ENCODE data around the gene PRAMEF27. TPM values are rescaled to one million over a fixed set of nuclear protein-coding genes. Genes with fewer than 3 reads are reported as not detected.
"Not testable (repeated sequence)": the region's sequence is repeated elsewhere in the genome, so short reads cannot be mapped to it uniquely, and the experiment has no call there.

Gene PRAMEF27
- total RNA-seq (not detected), polyA plus RNA-seq (not detected)

DNA sequence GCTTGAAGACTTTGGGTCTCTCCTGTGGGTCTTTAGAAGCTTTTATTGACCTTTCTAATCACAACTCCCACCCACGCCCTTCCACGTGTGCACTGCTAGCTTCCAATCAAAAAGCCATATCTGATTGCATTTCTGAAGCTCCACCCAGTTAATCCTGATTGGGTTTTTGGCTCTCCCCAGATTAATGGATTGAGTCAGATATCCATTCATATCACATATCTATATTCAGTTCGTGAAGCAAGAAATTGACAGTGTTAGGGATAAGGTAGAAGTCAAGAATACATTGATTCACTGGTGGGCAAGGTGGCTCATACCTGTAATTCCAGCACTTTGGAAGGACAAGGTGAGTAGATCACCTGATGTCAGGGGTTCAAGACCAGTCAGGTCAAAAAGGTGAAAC is at the start of gene PRAMEF27:
Gene PRAMEF27, minus strand, starts transcription at position 101 of the 400 bp plus-strand sequence. CDS start 2,916 bp downstream, outside the sequence.
- WGBS: 76% methylated on average over 3 of the region's 3 CpGs
- DNase-seq (ENCODE audit: extremely low spot score); H3K4me1 ChIP-seq (ENCODE audit: insufficient read depth); H3K4me3 ChIP-seq (ENCODE audit: low read depth, low read length); H3K27ac ChIP-seq (ENCODE audit: low read depth); H3K36me3 ChIP-seq (ENCODE audit: insufficient read depth): not testable (repeated sequence)

DNA sequence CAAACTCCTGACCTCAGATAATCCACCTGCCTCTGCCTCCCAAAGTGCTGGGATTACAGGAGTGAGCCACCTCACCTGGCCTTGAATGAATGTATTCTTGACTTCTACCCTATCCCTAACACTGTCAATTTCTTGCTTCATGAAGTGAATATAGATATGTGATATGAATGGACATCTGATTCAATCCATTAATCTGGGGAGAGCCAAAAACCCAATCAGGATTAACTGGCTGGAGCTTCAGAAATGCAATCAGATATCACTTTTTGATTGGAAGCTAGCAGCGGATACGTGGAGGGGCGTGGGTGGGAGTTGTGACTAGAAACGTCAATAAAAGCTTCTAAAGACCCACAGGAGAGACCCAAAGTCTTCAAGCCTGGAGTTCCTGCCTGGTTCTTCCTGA is 14.1 kb upstream of the PRAMEF27 start, which contains the start of gene PRAMEF25:
Gene PRAMEF25, plus strand, starts transcription at position 301 of the 400 bp plus-strand sequence. CDS start 2,920 bp downstream, outside the sequence.
- no CpG with 5 or more reads among the region's 4 CpGs for WGBS
- not testable (repeated sequence) for H3K36me3 ChIP-seq (ENCODE audit: insufficient read depth); H3K4me3 ChIP-seq (ENCODE audit: low read depth, low read length)

DNA sequence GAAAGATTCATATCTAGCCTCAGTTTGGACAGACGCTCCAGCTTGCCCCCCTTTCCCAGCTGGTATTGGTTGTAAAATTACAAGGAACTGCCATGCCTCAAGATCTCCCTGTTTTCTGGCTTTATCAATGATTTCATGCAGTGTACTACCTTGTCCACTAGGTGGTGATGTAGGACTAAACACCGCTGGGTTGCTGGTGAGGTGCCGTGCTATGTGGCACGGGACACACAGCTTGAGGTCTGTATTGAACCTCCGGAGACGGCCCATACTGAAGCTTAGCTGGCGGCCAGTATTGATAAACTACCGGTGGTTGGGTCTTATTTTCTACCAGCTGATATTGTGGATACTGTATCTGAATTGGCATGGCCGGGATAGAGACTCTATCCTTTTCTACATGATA is 36.5 kb downstream of the PRAMEF27 start:
- not testable (repeated sequence) for H3K27ac ChIP-seq (ENCODE audit: low read depth); DNase-seq (ENCODE audit: extremely low spot score); H3K4me3 ChIP-seq (ENCODE audit: low read depth, low read length); H3K4me1 ChIP-seq (ENCODE audit: insufficient read depth); H3K36me3 ChIP-seq (ENCODE audit: insufficient read depth)
- WGBS: 33% methylated on average over 6 of the region's 9 CpGs

More for the DNA sequence above, 14.1 kb upstream of the PRAMEF27 start, which contains the start of gene PRAMEF25:
- not testable (repeated sequence) for H3K4me1 ChIP-seq (ENCODE audit: insufficient read depth); H3K27ac ChIP-seq (ENCODE audit: low read depth); DNase-seq (ENCODE audit: extremely low spot score)

- no CpG with 5 or more reads among the region's 7 CpGs for WGBS
- H3K4me3 ChIP-seq (ENCODE audit: low read depth, low read length); DNase-seq (ENCODE audit: extremely low spot score); H3K4me1 ChIP-seq (ENCODE audit: insufficient read depth); H3K27ac ChIP-seq (ENCODE audit: low read depth); H3K36me3 ChIP-seq (ENCODE audit: insufficient read depth): not testable (repeated sequence)
Observed at GRCh38 chr1:13011932-13012331, 44.4 kb downstream of the PRAMEF27 start.

DNA sequence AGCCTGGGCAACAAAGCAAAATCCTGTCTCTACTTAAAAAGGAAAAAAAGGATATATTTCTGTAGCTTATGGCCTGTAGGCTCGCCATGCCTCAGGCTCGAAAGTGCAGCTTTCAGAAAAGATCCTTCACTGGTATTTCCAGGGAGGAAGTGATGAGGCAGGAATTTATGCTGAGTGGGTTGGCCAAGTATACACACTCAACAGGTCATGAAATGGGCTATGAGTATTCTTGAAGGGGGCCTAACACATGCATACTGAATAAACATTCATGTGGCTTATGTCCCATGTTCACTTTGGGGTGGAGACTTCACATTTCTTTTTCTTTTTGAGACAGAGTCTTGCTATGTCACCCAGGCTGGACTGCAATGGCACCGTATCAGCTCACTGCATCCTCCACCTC is 47.0 kb downstream of the PRAMEF27 start:
- not testable (repeated sequence) for DNase-seq (ENCODE audit: extremely low spot score); H3K36me3 ChIP-seq (ENCODE audit: insufficient read depth); H3K27ac ChIP-seq (ENCODE audit: low read depth); H3K4me1 ChIP-seq (ENCODE audit: insufficient read depth); H3K4me3 ChIP-seq (ENCODE audit: low read depth, low read length)
- WGBS: no CpG with 5 or more reads among the region's 3 CpGs

DNA sequence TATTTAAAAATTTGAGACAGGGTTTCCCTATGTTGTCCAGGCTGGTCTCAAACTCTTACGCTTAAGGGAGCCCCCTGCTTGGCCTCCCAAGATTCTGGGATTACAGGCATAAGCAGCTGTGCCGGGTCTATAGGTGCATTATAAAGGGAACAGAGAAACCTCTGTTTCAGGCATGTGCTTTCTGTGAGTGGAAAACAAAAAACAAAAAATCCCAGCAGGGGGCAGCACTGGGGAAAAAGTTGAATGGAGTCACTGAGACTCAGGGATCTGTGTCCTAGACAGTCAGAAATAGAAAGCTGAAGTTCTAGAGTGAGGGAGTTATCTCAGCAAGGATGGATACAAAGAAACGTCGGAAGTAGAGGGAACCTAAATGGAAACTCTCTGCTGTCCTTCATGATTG is 50.6 kb downstream of the PRAMEF27 start:
- not testable (repeated sequence) for H3K4me3 ChIP-seq (ENCODE audit: low read depth, low read length); H3K4me1 ChIP-seq (ENCODE audit: insufficient read depth); H3K36me3 ChIP-seq (ENCODE audit: insufficient read depth); DNase-seq (ENCODE audit: extremely low spot score); H3K27ac ChIP-seq (ENCODE audit: low read depth)
- WGBS: 70% methylated on average over 2 of the region's 4 CpGs

Other genes starting within 250 kb of the PRAMEF27 start
- gene PRAMEF11, start 225.2 kb downstream of the PRAMEF27 start, total RNA-seq: not detected
- gene PRAMEF11, start 225.2 kb downstream of the PRAMEF27 start, polyA plus RNA-seq: not detected
- gene HNRNPCL1, start 207.9 kb downstream of the PRAMEF27 start, total RNA-seq: not detected
- gene HNRNPCL1, start 207.9 kb downstream of the PRAMEF27 start, polyA plus RNA-seq: not detected
- not detected for gene PRAMEF2, start 199.5 kb downstream of the PRAMEF27 start, total RNA-seq
- gene PRAMEF2, start 199.5 kb downstream of the PRAMEF27 start, polyA plus RNA-seq: not detected
- not detected for gene PRAMEF4, start 170.4 kb downstream of the PRAMEF27 start, total RNA-seq
- gene PRAMEF4, start 170.4 kb downstream of the PRAMEF27 start, polyA plus RNA-seq: not detected
- not detected for gene PRAMEF10, start 158.3 kb downstream of the PRAMEF27 start, total RNA-seq
- not detected for gene PRAMEF10, start 158.3 kb downstream of the PRAMEF27 start, polyA plus RNA-seq
- not detected for gene PRAMEF7, start 140.0 kb downstream of the PRAMEF27 start, total RNA-seq
- gene PRAMEF7, start 140.0 kb downstream of the PRAMEF27 start, polyA plus RNA-seq: not detected
- gene PRAMEF6, start 109.0 kb downstream of the PRAMEF27 start, total RNA-seq: not detected
- not detected for gene PRAMEF6, start 109.0 kb downstream of the PRAMEF27 start, polyA plus RNA-seq
- gene HNRNPCL3, start 4.2 kb upstream of the PRAMEF27 start, total RNA-seq: not detected
- gene HNRNPCL3, start 4.2 kb upstream of the PRAMEF27 start, polyA plus RNA-seq: not detected
- not detected for gene PRAMEF25, start 14.2 kb upstream of the PRAMEF27 start, total RNA-seq
- not detected for gene PRAMEF25, start 14.2 kb upstream of the PRAMEF27 start, polyA plus RNA-seq
- gene HNRNPCL2, start 60.3 kb upstream of the PRAMEF27 start, total RNA-seq: not detected
- gene HNRNPCL2, start 60.3 kb upstream of the PRAMEF27 start, polyA plus RNA-seq: not detected
- gene PRAMEF26, start 99.4 kb upstream of the PRAMEF27 start, total RNA-seq: not detected
- gene PRAMEF26, start 99.4 kb upstream of the PRAMEF27 start, polyA plus RNA-seq: not detected
- not detected for gene HNRNPCL4, start 109.1 kb upstream of the PRAMEF27 start, total RNA-seq
- gene HNRNPCL4, start 109.1 kb upstream of the PRAMEF27 start, polyA plus RNA-seq: not detected
- gene PRAMEF9, start 115.3 kb upstream of the PRAMEF27 start, total RNA-seq: not detected
- gene PRAMEF9, start 115.3 kb upstream of the PRAMEF27 start, polyA plus RNA-seq: not detected
- gene PRAMEF13, start 144.8 kb upstream of the PRAMEF27 start, total RNA-seq: not detected
- gene PRAMEF13, start 144.8 kb upstream of the PRAMEF27 start, polyA plus RNA-seq: not detected
- gene PRAMEF18, start 169.6 kb upstream of the PRAMEF27 start, total RNA-seq: not detected
- not detected for gene PRAMEF18, start 169.6 kb upstream of the PRAMEF27 start, polyA plus RNA-seq
- not detected for gene PRAMEF5, start 197.6 kb upstream of the PRAMEF27 start, total RNA-seq
- gene PRAMEF5, start 197.6 kb upstream of the PRAMEF27 start, polyA plus RNA-seq: not detected
- not detected for gene PRAMEF8, start 228.6 kb upstream of the PRAMEF27 start, total RNA-seq
- gene PRAMEF8, start 228.6 kb upstream of the PRAMEF27 start, polyA plus RNA-seq: not detected
- not detected for gene PRAMEF33, start 247.0 kb upstream of the PRAMEF27 start, total RNA-seq
- gene PRAMEF33, start 247.0 kb upstream of the PRAMEF27 start, polyA plus RNA-seq: not detected